A673 (cell line): ENCODE results near the gene CUL4A. TPM values are rescaled to one million over a fixed set of nuclear protein-coding genes. Genes with fewer than 3 reads are reported as not detected.
"Not testable (repeated sequence)": the region's sequence is repeated elsewhere in the genome, so short reads cannot be mapped to it uniquely, and the experiment has no call there.

Source experiments
- BruUV-seq: library from RNA; stranded (reverse); fragments of 400-500 nt; replicated peaks from 2 replicates; lab custom pipeline; 2021; lab: Mats Ljungman, UMichigan
- CTCF ChIA-PET: fragments of 300-600 bp; sonication (Branson Sonifier 250); formaldehyde crosslinking; loops from one replicate; lab custom pipeline; 2022; ENCODE audit warnings: antibody characterized with exemption; lab: Charles Lee
- POLR2A ChIA-PET: fragments of 300-600 bp; sonication (Branson Sonifier 250); formaldehyde crosslinking; loops from one replicate; lab custom pipeline; 2022; ENCODE audit warnings: antibody characterized with exemption; ENCODE audit not compliant: low non-redundant PET; lab: Charles Lee
- DNase-seq: peaks from one replicate; pipeline ENCODE4 v3.0.0-alpha.2; 2015; ENCODE audit warnings: low spot score
- H3K27ac ChIP-seq: fragments of 200-600 bp; sonication (generic); 2 replicates; pipeline ENCODE4 v1.5.1; 2016; ENCODE audit warnings: mixed run types, low read depth, mild to moderate bottlenecking, mixed read lengths, antibody characterized with exemption, low read length; ENCODE audit not compliant: poor library complexity, severe bottlenecking
- H3K27me3 ChIP-seq: fragments of 200-600 bp; sonication (generic); replicated peaks from 2 replicates; pipeline ENCODE4 v1.6.1; 2017; ENCODE audit warnings: mixed run types, low read depth, mild to moderate bottlenecking, mixed read lengths, antibody characterized with exemption, low read length; ENCODE audit not compliant: insufficient read depth, poor library complexity
- H3K36me3 ChIP-seq: fragments of 200-600 bp; sonication (generic); 2 replicates; pipeline ENCODE4 v1.6.1; 2016; ENCODE audit warnings: mixed run types, mild to moderate bottlenecking, mixed read lengths, antibody characterized with exemption, low read length; ENCODE audit not compliant: insufficient read depth, poor library complexity, severe bottlenecking
- H3K4me1 ChIP-seq: fragments of 200-600 bp; sonication (generic); 2 replicates; pipeline ENCODE4 v1.6.1; 2017; ENCODE audit warnings: mixed run types, mild to moderate bottlenecking, mixed read lengths, antibody characterized with exemption, low read length; ENCODE audit not compliant: insufficient read depth, poor library complexity, severe bottlenecking
- H3K4me3 ChIP-seq: fragments of 200-600 bp; sonication (generic); 2 replicates; pipeline ENCODE4 v1.5.1; 2016; ENCODE audit warnings: low read depth, mixed run types, mild to moderate bottlenecking, mixed read lengths, low read length; ENCODE audit not compliant: poor library complexity, severe bottlenecking
- H3K9me3 ChIP-seq: fragments of 200-600 bp; sonication (generic); 2 replicates; pipeline ENCODE4 v1.6.1; 2016; ENCODE audit warnings: mixed run types, low read depth, mild to moderate bottlenecking, mixed read lengths, antibody characterized with exemption, low read length; ENCODE audit not compliant: poor library complexity, severe bottlenecking
- EZH2 ChIP-seq: fragments of 200-600 bp; sonication (generic); IDR thresholded peaks from 2 replicates; pipeline ENCODE4 v1.6.1; 2017; ENCODE audit warnings: borderline replicate concordance, low read depth, mild to moderate bottlenecking, mixed read lengths, antibody characterized with exemption, low read length; ENCODE audit not compliant: poor library complexity, severe bottlenecking
- intact Hi-C: fragments of 100-400 bp; cut with micrococcal nuclease; formaldehyde crosslinking; loops from one replicate; pipeline ENCODE4 v1.10.0; 2022; ENCODE audit not compliant: unreplicated experiment
- total RNA-seq: library from RNA; stranded (reverse); gene quantifications from 2 replicates; pipeline ENCODE4 v1.2.3, GENCODE V29; 2021
- TF ChIP-seq, protein P1 (sequence below): fragments of 300-800, 200-600 bp; sonication (generic); conservative IDR thresholded peaks from 2 replicates; pipeline ENCODE4 v1.5.1; 2017; ENCODE audit warnings: low read depth, mild to moderate bottlenecking, antibody characterized with exemption, low read length, moderate library complexity, mixed read lengths

CUL4A gene
- total RNA-seq, 1 experiment from 2014 or later: 87.5 TPM

DNA sequence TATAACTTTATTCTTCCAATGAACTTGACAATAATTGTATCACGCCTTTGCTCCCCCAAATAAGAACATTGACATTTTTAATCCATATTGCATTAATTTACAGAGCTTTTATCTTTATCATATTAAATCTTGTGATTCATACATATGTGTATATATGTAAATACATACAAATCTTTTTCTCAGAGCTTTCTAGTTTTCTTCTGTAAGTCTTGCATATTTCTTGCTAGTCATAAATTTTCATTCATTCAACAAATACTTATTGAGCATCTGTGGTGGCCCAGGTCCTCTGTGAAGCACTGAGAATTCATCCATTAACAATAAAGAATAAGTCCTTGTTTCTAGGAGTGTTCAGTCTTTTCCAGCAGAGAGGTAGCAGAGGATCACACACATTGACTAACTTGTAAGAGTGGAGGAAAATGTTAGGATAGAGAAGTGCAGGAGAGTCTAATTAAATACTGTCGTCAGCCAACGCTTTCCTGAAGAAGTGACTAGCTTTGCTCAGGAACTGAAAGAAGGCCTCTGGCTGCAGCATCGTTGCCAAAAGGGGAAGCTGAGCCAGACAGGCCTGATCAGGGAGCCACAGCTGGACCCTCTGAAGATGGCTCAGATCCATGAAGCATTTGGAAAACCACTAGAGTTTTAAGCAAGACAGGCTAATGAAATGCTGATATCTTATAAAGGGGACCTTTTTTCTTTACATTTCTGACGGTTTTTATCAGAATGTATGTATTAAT lies 49.1 kb downstream of the CUL4A start:
- Histone ChIP-seq H3K4me1 (no peaks in the 10 kb centered on the region), H3K9me3 (no peaks in the 10 kb centered on the region), H3K27ac (no peak overlapping the region), H3K4me3 (no peak overlapping the region), H3K27me3 (no peaks in the 10 kb centered on the region), H3K36me3 (peaks cover 65% of the 10 kb centered on the region)
- ChIA-PET POLR2A (no interaction called here), CTCF (no interaction called here)
- no TSS peak for BruUV-seq
- intact Hi-C loops: no loop called here
- no peak for DNase-seq
- TF ChIP-seq EZH2: no peak
- TF ChIP-seq, protein P1, sequence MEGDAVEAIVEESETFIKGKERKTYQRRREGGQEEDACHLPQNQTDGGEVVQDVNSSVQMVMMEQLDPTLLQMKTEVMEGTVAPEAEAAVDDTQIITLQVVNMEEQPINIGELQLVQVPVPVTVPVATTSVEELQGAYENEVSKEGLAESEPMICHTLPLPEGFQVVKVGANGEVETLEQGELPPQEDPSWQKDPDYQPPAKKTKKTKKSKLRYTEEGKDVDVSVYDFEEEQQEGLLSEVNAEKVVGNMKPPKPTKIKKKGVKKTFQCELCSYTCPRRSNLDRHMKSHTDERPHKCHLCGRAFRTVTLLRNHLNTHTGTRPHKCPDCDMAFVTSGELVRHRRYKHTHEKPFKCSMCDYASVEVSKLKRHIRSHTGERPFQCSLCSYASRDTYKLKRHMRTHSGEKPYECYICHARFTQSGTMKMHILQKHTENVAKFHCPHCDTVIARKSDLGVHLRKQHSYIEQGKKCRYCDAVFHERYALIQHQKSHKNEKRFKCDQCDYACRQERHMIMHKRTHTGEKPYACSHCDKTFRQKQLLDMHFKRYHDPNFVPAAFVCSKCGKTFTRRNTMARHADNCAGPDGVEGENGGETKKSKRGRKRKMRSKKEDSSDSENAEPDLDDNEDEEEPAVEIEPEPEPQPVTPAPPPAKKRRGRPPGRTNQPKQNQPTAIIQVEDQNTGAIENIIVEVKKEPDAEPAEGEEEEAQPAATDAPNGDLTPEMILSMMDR: no peak

DNA sequence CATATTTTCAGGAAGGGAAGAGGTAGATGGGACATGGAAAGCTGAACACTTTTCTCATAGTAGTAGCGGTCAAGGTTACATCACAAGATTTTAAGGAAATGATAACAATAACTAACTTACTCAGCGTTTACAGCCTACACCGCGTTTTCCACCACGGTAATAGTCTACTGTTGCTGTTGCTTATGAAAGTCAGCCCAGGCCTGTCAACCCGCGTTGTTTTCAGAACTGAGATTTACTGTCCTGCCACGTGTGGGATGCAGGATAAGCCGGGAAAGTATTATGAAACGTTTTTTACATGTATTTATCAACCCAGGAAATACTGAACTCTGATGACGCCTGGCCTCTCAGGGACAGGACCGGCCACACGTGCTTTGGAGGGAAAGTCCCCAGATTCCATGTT lies 51.6 kb downstream of the CUL4A start:
- TF ChIP-seq, protein P1: no peak
- no peak for TF ChIP-seq EZH2
- ChIA-PET POLR2A (no interaction called here), CTCF (no interaction called here)
- intact Hi-C loops: no loop called here
- Histone ChIP-seq H3K4me1 (no peaks in the 10 kb centered on the region), H3K27me3 (no peaks in the 10 kb centered on the region), H3K36me3 (peaks cover 46% of the 10 kb centered on the region), H3K9me3 (no peaks in the 10 kb centered on the region), H3K27ac (no peak overlapping the region), H3K4me3 (no peak overlapping the region)
- BruUV-seq: no TSS peak
- DNase-seq: no peak

- H3K27ac ChIP-seq, H3K4me3 ChIP-seq, H3K4me1 ChIP-seq, H3K27me3 ChIP-seq, H3K9me3 ChIP-seq, CTCF ChIA-PET, BruUV-seq, intact Hi-C loops, POLR2A ChIA-PET, DNase-seq: not testable (repeated sequence)
- peaks cover 28% of the 10 kb centered on the region for H3K36me3 ChIP-seq
Observed at GRCh38 chr13:113263016-113263415, 53.6 kb downstream of the CUL4A start.
